Caco-2 (cell line): ENCODE data around the gene ZNF783. TPM values are rescaled to one million over a fixed set of nuclear protein-coding genes. Genes with fewer than 3 reads are reported as not detected.
"Not testable (repeated sequence)": the region's sequence is repeated elsewhere in the genome, so short reads cannot be mapped to it uniquely, and the experiment has no call there.

Experiments
- BruUV-seq: library from RNA; stranded (reverse); fragments of 400-500 nt; replicated peaks from 2 replicates; lab custom pipeline; 2021; lab: Mats Ljungman, UMichigan
- CTCF ChIA-PET: fragments of 300-600 bp; sonication (Branson Sonifier 250); formaldehyde crosslinking; loops from one replicate; lab custom pipeline; 2022; ENCODE audit warnings: antibody characterized with exemption; lab: Charles Lee
- POLR2A ChIA-PET: fragments of 300-600 bp; sonication (Branson Sonifier 250); formaldehyde crosslinking; loops from one replicate; lab custom pipeline; 2022; ENCODE audit warnings: antibody characterized with exemption; lab: Charles Lee
- DNase-seq, 2 experiments: peaks; one replicate each; pipeline versions ENCODE4 v3.0.0 to v3.0.0-alpha.2; 2020 to 2022
- H3K27me3 ChIP-seq: replicated peaks from 2 replicates; pipeline ENCODE4 v1.6.0; 2011; ENCODE audit warnings: low read length; ENCODE audit not compliant: control insufficient read depth, insufficient read depth
- H3K36me3 ChIP-seq: 2 replicates; pipeline ENCODE4 v1.5.1; 2011; ENCODE audit warnings: low read length; ENCODE audit not compliant: control insufficient read depth, insufficient read depth
- H3K4me1 ChIP-seq: fragments of 250-450 bp; sonication (Bioruptor Pico); 2 replicates; pipeline ENCODE4 v1.5.1; 2020; ENCODE audit warnings: mild to moderate bottlenecking
- H3K4me3 ChIP-seq: 2 replicates; pipeline ENCODE4 v1.5.1; 2011; ENCODE audit warnings: low read depth, mild to moderate bottlenecking, control low read depth, low read length
- H3K9me3 ChIP-seq: fragments of 250-450 bp; sonication (Bioruptor Pico); 2 replicates; pipeline ENCODE4 v1.5.1; 2020; ENCODE audit warnings: mild to moderate bottlenecking, moderate library complexity
- H3K27ac Mint-ChIP-seq: one replicate; pipeline ENCODE4 v1.8.0; 2022; ENCODE audit warnings: mixed read lengths; ENCODE audit not compliant: unreplicated experiment
- H3K27me3 Mint-ChIP-seq: one replicate; pipeline ENCODE4 v1.8.0; 2022; ENCODE audit warnings: mixed read lengths; ENCODE audit not compliant: insufficient read depth, unreplicated experiment
- H3K36me3 Mint-ChIP-seq: one replicate; pipeline ENCODE4 v1.8.0; 2022; ENCODE audit warnings: mild to moderate bottlenecking, mixed read lengths; ENCODE audit not compliant: insufficient read depth, unreplicated experiment
- H3K4me1 Mint-ChIP-seq: one replicate; pipeline ENCODE4 v1.8.0; 2022; ENCODE audit warnings: low read depth, mixed read lengths; ENCODE audit not compliant: unreplicated experiment
- H3K4me3 Mint-ChIP-seq: one replicate; pipeline ENCODE4 v1.8.0; 2022; ENCODE audit warnings: mild to moderate bottlenecking, moderate library complexity, mixed read lengths; ENCODE audit not compliant: unreplicated experiment
- H3K9me3 Mint-ChIP-seq: one replicate; pipeline ENCODE4 v1.8.0; 2022; ENCODE audit warnings: mixed read lengths; ENCODE audit not compliant: unreplicated experiment
- intact Hi-C: fragments of 100-400 bp; cut with micrococcal nuclease; formaldehyde crosslinking; loops from one replicate; pipeline ENCODE4 v1.10.0; 2022; ENCODE audit not compliant: unreplicated experiment
- total RNA-seq: library from RNA; stranded (reverse); gene quantifications from 2 replicates; pipeline ENCODE4 v1.2.3, GENCODE V29; 2022
- TF ChIP-seq, protein P1 (sequence below), 2 experiments: fragments of 200-600 bp in 1 of 2; IDR thresholded peaks; 1 replicate in 1 of 2; 2 replicates in 1 of 2; pipeline versions ENCODE4 v1.5.1 to v1.8.0; 2011 to 2022; ENCODE audit warnings: antibody characterized with exemption in 1 of 2, control low read depth in 1 of 2, inconsistent platforms in 1 of 2, low read depth in 1 of 2, low read length in 1 of 2, mild to moderate bottlenecking in 1 of 2, moderate library complexity in 1 of 2; ENCODE audit not compliant: insufficient read depth in 1 of 2, severe bottlenecking in 1 of 2, unreplicated experiment in 1 of 2

Gene ZNF783
- total RNA-seq, 1 experiment from 2014 or later, result 27.3 TPM

DNA sequence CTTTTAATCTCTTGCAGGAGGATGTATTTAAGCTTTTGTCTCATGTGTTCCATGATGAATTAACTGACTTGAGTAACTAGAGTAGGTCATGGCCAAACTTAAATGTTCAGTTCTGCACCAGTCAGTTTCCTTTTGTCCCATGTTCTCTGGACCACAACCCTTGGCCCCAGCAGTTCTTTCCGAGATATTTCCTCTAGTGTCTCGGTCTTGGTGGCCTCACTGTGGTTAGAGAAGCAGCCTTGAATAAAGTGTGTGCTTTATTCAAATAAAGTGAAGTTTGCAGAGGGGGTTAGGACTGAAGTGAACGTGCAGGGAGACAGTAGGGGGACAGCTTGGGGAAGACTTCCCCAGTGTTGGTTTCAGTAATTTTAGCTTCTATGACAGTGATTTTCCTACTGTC, 13.2 kb upstream of the ZNF783 start:
- Mint-ChIP-seq H3K4me1 (no peaks in the 10 kb centered on the region), H3K27ac (no peak overlapping the region), H3K9me3 (no peaks in the 10 kb centered on the region), H3K36me3 (peaks cover 10% of the 10 kb centered on the region), H3K4me3 (no peak overlapping the region), H3K27me3 (no peaks in the 10 kb centered on the region)
- intact Hi-C loops, result no loop called here
- Histone ChIP-seq H3K36me3 (peaks cover 2% of the 10 kb centered on the region), H3K4me1 (no peaks in the 10 kb centered on the region), H3K4me3 (no peak overlapping the region), H3K27me3 (no peaks in the 10 kb centered on the region), H3K9me3 (no peaks in the 10 kb centered on the region)
- POLR2A ChIA-PET, result no interaction called here
- CTCF ChIA-PET, result no interaction called here
- TF ChIP-seq, protein P1, sequence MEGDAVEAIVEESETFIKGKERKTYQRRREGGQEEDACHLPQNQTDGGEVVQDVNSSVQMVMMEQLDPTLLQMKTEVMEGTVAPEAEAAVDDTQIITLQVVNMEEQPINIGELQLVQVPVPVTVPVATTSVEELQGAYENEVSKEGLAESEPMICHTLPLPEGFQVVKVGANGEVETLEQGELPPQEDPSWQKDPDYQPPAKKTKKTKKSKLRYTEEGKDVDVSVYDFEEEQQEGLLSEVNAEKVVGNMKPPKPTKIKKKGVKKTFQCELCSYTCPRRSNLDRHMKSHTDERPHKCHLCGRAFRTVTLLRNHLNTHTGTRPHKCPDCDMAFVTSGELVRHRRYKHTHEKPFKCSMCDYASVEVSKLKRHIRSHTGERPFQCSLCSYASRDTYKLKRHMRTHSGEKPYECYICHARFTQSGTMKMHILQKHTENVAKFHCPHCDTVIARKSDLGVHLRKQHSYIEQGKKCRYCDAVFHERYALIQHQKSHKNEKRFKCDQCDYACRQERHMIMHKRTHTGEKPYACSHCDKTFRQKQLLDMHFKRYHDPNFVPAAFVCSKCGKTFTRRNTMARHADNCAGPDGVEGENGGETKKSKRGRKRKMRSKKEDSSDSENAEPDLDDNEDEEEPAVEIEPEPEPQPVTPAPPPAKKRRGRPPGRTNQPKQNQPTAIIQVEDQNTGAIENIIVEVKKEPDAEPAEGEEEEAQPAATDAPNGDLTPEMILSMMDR (IDR thresholded peaks at IDR 0.05; ENCODE audit: insufficient read depth in 1 of 2, low read depth in 1 of 2, low read length in 1 of 2, severe bottlenecking in 1 of 2, unreplicated experiment in 1 of 2), result no peak
- no TSS peak for BruUV-seq
- DNase-seq, result no peak

GRCh38 chr7:149250151-149250550, 11.8 kb upstream of the ZNF783 start:
- H3K9me3 Mint-ChIP-seq, BruUV-seq, H3K9me3 ChIP-seq, H3K36me3 ChIP-seq, H3K36me3 Mint-ChIP-seq, H3K27ac Mint-ChIP-seq, intact Hi-C loops, H3K27me3 ChIP-seq, DNase-seq, H3K4me3 ChIP-seq, POLR2A ChIA-PET, H3K4me1 ChIP-seq, H3K4me1 Mint-ChIP-seq, H3K4me3 Mint-ChIP-seq, H3K27me3 Mint-ChIP-seq: not testable (repeated sequence)
- CTCF ChIA-PET, result interaction anchor here (0.6 kb wide), 1 partner anchor 103 kb away, joined by 4 read pairs; no protein-coding TSS in a partner anchor

DNA sequence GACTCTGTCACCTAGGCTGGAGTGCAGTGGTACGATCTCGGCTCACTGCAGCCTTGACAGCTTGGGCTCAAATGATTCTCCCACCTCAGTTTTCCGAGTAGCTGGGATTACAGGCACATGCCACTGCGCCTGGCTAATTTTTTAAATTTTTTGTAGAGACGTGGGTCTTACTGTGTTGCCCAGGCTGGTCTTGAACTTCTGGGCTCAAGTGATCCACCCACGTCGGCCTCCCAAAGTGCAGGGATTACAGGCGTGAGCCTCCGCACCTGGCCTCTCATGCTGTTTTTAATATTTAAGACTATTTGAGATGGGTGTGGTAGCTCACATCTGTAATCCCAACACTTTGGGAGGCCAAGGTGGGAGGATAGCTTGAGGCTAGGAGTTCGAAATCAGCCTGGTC, 10.5 kb upstream of the ZNF783 start:
- H3K9me3 ChIP-seq, POLR2A ChIA-PET, H3K4me1 ChIP-seq, CTCF ChIA-PET, H3K4me1 Mint-ChIP-seq, H3K27ac Mint-ChIP-seq, DNase-seq, BruUV-seq, H3K36me3 Mint-ChIP-seq, H3K27me3 Mint-ChIP-seq, H3K4me3 ChIP-seq, H3K36me3 ChIP-seq, H3K9me3 Mint-ChIP-seq, H3K27me3 ChIP-seq, intact Hi-C loops, H3K4me3 Mint-ChIP-seq: not testable (repeated sequence)

DNA sequence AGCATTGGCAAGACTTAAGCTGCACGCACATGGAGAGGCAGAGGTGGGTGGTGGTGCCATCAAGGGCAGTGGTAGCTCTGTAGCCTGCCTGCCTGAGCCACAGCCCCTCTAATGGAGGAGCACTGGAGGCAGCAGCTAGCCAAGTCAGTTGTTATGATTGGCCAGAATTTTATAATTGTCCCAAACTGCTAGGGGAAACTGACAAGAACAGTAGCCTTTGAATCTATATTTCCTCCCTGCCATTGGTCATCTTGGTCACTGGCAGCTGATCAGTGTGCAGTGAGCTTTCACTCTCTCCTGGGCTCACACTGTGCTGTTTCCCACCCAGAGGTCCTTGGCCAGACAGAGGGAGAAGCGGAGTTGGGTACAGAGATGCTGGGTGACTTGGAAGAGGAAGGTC, 9.6 kb upstream of the ZNF783 start:
- Mint-ChIP-seq H3K9me3 (no peaks in the 10 kb centered on the region), H3K36me3 (peaks cover 10% of the 10 kb centered on the region), H3K4me1 (no peaks in the 10 kb centered on the region), H3K27ac (no peak overlapping the region), H3K27me3 (no peaks in the 10 kb centered on the region), H3K4me3 (no peak overlapping the region)
- DNase-seq, result no peak
- H3K27me3 ChIP-seq, result no peaks in the 10 kb centered on the region
- no peaks in the 10 kb centered on the region for H3K9me3 ChIP-seq
- no peak overlapping the region for H3K4me3 ChIP-seq
- ChIA-PET CTCF (no interaction called here), POLR2A (no interaction called here)
- no peaks in the 10 kb centered on the region for H3K4me1 ChIP-seq
- no TSS peak for BruUV-seq
- TF ChIP-seq, protein P1 (IDR thresholded peaks at IDR 0.05; ENCODE audit: insufficient read depth in 1 of 2, low read depth in 1 of 2, low read length in 1 of 2, severe bottlenecking in 1 of 2, unreplicated experiment in 1 of 2), result no peak
- peaks cover 2% of the 10 kb centered on the region for H3K36me3 ChIP-seq
- intact Hi-C loops, result no loop called here
